RWPE1 (cell line): ENCODE results near the gene CRYL1.
A peak's percentile ranks its signal among the peaks of the same experiment; 100 is the strongest.

Source experiments
- CTCF ChIA-PET: fragments of 350-600 bp; sonication (Branson Sonifier 250); formaldehyde crosslinking; extraction: SDS; loops from one replicate; lab custom pipeline; 2021; lab: Yijun Ruan, JAX
- POLR2A ChIA-PET: fragments of 400-600 bp; formaldehyde crosslinking; extraction: SDS; loops from one replicate; lab custom pipeline; 2020; ENCODE audit warnings: antibody characterized with exemption; ENCODE audit not compliant: low non-redundant PET; lab: Yijun Ruan, JAX
- DNase-seq: peaks from one replicate; pipeline ENCODE4 v3.0.0; 2012; ENCODE audit warnings: low spot score
- H3K27ac ChIP-seq: fragments of 450-650 bp; 2 replicates; pipeline ENCODE4 v1.5.1; 2017
- CTCF ChIP-seq: fragments of 450-650 bp; conservative IDR thresholded peaks from 2 replicates; pipeline ENCODE4 v1.5.1; 2017; ENCODE audit warnings: low read depth, mild to moderate bottlenecking

The CRYL1 gene

GRCh38 chr13:20370815-20371421 lies 154.7 kb downstream of the CRYL1 start:
- TF ChIP-seq CTCF, result no peak
- ChIA-PET POLR2A (no interaction called here), CTCF (interaction anchor here (0.7 kb wide), 1 partner anchor 17 kb away, joined by 3 read pairs; no protein-coding TSS in a partner anchor)
- no peak for DNase-seq
- no peak overlapping the region for H3K27ac ChIP-seq

- ChIA-PET POLR2A (no interaction called here), CTCF (no interaction called here)
- no peak overlapping the region for H3K27ac ChIP-seq
- no peak for DNase-seq
- no peak for TF ChIP-seq CTCF
These were observed 155.7 kb downstream of the CRYL1 start for GRCh38 chr13:20369886-20370361.

GRCh38 chr13:20366056-20366455 lies 159.6 kb downstream of the CRYL1 start:
- POLR2A ChIA-PET, result no interaction called here
- CTCF ChIA-PET, result no interaction called here
- no peak overlapping the region for H3K27ac ChIP-seq
- no peak for DNase-seq
- TF ChIP-seq CTCF, result no peak

- no peak for TF ChIP-seq CTCF
- peak overlapping the region; percentile 63 for H3K27ac ChIP-seq
- ChIA-PET POLR2A (no interaction called here), CTCF (no interaction called here)
- no peak for DNase-seq
These were observed 162.1 kb downstream of the CRYL1 start for GRCh38 chr13:20363603-20364002.

- DNase-seq, result no peak
- ChIA-PET CTCF (no interaction called here), POLR2A (no interaction called here)
- H3K27ac ChIP-seq, result peak overlapping the region; percentile 63
- no peak for TF ChIP-seq CTCF
These were observed 162.5 kb downstream of the CRYL1 start for GRCh38 chr13:20363172-20363571.

- POLR2A ChIA-PET, result no interaction called here
- CTCF ChIA-PET, result interaction anchor here (0.6 kb wide), 1 partner anchor 510 kb away, joined by 3 read pairs; no protein-coding TSS in a partner anchor
- no peak for TF ChIP-seq CTCF
- no peak for DNase-seq
- peak overlapping the region; percentile 63 for H3K27ac ChIP-seq
These were observed 163.1 kb downstream of the CRYL1 start for GRCh38 chr13:20362484-20363041.
